ENCODE measurements around the gene CEPT1.

Gene CEPT1

DNA sequence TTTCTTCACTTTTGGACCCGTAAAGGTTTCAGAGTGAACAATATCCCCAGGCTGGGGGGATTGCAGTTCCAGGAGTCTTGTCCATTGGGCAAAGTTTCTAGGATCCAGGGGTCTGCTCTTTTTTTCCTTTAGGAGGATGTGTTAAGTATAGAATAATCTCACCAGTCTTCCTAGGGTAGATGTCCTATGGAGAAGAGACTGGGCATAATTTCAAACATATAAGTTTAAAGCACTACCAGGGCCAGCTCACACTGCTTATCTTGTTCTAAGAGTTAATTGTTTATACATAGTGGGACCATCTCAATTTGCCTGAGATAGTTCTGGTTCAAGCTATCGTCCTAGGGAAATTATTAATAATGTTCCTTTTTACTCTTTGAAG, 88.7 kb downstream of the CEPT1 start:
- Histone ChIP-seq H2AFZ (ENCODE audit: low read depth, low read length, severe bottlenecking) (peak overlapping the region; percentile 10), H3K4me3 (ENCODE audit: insufficient read depth, low read length, poor library complexity, severe bottlenecking) (peak overlapping the region; percentile 28)

DNA sequence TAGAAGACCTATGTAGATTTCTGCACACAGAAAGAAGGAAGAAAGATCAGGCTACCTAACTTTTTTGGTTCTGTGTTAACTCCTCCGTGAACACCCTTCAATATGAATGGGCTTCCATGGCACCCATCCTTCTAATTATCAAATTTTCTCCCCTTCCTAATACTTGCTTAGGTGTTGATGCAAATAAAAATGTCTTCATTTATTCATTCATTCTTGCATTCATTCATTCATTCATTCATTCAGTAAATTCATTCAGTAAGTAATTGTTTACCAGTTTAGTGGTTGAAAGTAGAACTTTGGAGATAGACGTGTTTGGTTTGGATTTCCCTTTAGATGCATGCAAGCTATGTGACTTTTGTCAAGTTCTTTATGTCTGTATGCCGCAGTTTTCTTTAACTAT, 92.1 kb downstream of the CEPT1 start:
- H3K9me3 ChIP-seq (ENCODE audit: insufficient read depth, low read length): no peaks in the 10 kb centered on the region
- H3K9ac ChIP-seq (ENCODE audit: low read length): peak overlapping the region; percentile 81
- H3K27me3 ChIP-seq (ENCODE audit: low read length): no peaks in the 10 kb centered on the region
- peak overlapping the region; percentile 92 for H3K4me2 ChIP-seq (ENCODE audit: low read depth, low read length, poor library complexity, severe bottlenecking)
- peak overlapping the region; percentile 96 for H3K27ac ChIP-seq (ENCODE audit: low read depth, low read length)
- H3K9me2 ChIP-seq (replicated peaks; ENCODE audit: insufficient read depth, low read length): no peaks in the 10 kb centered on the region
- TF ChIP-seq EZH2phosphoT487 (conservative IDR thresholded peaks at IDR 0.05; ENCODE audit: low read length): no peak
- TF ChIP-seq, protein P1, sequence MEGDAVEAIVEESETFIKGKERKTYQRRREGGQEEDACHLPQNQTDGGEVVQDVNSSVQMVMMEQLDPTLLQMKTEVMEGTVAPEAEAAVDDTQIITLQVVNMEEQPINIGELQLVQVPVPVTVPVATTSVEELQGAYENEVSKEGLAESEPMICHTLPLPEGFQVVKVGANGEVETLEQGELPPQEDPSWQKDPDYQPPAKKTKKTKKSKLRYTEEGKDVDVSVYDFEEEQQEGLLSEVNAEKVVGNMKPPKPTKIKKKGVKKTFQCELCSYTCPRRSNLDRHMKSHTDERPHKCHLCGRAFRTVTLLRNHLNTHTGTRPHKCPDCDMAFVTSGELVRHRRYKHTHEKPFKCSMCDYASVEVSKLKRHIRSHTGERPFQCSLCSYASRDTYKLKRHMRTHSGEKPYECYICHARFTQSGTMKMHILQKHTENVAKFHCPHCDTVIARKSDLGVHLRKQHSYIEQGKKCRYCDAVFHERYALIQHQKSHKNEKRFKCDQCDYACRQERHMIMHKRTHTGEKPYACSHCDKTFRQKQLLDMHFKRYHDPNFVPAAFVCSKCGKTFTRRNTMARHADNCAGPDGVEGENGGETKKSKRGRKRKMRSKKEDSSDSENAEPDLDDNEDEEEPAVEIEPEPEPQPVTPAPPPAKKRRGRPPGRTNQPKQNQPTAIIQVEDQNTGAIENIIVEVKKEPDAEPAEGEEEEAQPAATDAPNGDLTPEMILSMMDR (IDR thresholded peaks at IDR 0.05; ENCODE audit: insufficient read depth, low read length, poor library complexity, severe bottlenecking): no peak
- peaks cover 52% of the 10 kb centered on the region for H3K36me3 ChIP-seq (ENCODE audit: low read length)
- peak overlapping the region; percentile 92 for H3K4me3 ChIP-seq (ENCODE audit: insufficient read depth, low read length, poor library complexity, severe bottlenecking)
- no peak overlapping the region for H2AFZ ChIP-seq (ENCODE audit: low read depth, low read length, severe bottlenecking)
- peaks cover 8% of the 10 kb centered on the region; the same call in 1 of the 2 replicates for H4K20me1 ChIP-seq (ENCODE audit: low read depth, low read length)
- peaks cover 42% of the 10 kb centered on the region for H3K79me2 ChIP-seq (ENCODE audit: insufficient read depth, low read length)
- H3F3A ChIP-seq (ENCODE audit: insufficient read depth): peaks cover 28% of the 10 kb centered on the region

More for the DNA sequence above, 88.7 kb downstream of the CEPT1 start:
- H3K36me3 ChIP-seq (ENCODE audit: low read length): peaks cover 28% of the 10 kb centered on the region
- TF ChIP-seq EZH2phosphoT487 (conservative IDR thresholded peaks at IDR 0.05; ENCODE audit: low read length): no peak
- TF ChIP-seq, protein P1 (IDR thresholded peaks at IDR 0.05; ENCODE audit: insufficient read depth, low read length, poor library complexity, severe bottlenecking): no peak
- H3K27ac ChIP-seq (ENCODE audit: low read depth, low read length): peak overlapping the region; percentile 100
- peak overlapping the region; percentile 41 for H3K4me2 ChIP-seq (ENCODE audit: low read depth, low read length, poor library complexity, severe bottlenecking)
- H4K20me1 ChIP-seq (ENCODE audit: low read depth, low read length): peaks cover 8% of the 10 kb centered on the region; the same call in 1 of the 2 replicates
- peaks cover 51% of the 10 kb centered on the region for H3F3A ChIP-seq (ENCODE audit: insufficient read depth)
- peak overlapping the region; percentile 37 for H3K9ac ChIP-seq (ENCODE audit: low read length)
- no peaks in the 10 kb centered on the region for H3K9me2 ChIP-seq (replicated peaks; ENCODE audit: insufficient read depth, low read length)
- H3K79me2 ChIP-seq (ENCODE audit: insufficient read depth, low read length): peaks cover 39% of the 10 kb centered on the region
- H3K9me3 ChIP-seq (ENCODE audit: insufficient read depth, low read length): no peaks in the 10 kb centered on the region
- H3K27me3 ChIP-seq (ENCODE audit: low read length): no peaks in the 10 kb centered on the region

DNA sequence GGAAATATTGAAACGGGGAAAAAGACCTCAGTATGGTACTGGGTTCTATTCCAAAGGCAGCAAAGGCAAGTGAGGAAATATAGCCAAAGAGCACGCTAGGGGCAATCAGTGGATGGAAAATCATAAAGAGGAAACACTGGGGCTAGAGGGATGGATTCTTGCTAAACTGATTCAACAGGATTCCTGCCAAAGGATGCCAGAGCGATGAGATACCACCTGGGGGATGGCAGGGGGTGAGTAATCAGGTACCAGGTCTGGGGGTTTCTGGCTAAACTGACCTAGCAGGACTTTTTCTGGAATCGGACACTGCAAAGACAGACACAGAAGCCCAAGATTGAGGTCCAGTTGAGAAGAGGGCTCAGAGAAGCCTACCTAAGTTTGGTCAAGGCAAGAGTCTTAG, 94.2 kb downstream of the CEPT1 start:
- no peaks in the 10 kb centered on the region for H3K27me3 ChIP-seq (ENCODE audit: low read length)
- peaks cover 42% of the 10 kb centered on the region for H3K79me2 ChIP-seq (ENCODE audit: insufficient read depth, low read length)
- no peak overlapping the region for H3K27ac ChIP-seq (ENCODE audit: low read depth, low read length)
- no peak overlapping the region for H3K4me3 ChIP-seq (ENCODE audit: insufficient read depth, low read length, poor library complexity, severe bottlenecking)
- H3K9me3 ChIP-seq (ENCODE audit: insufficient read depth, low read length): no peaks in the 10 kb centered on the region
- H3K36me3 ChIP-seq (ENCODE audit: low read length): peaks cover 72% of the 10 kb centered on the region
- peaks cover 12% of the 10 kb centered on the region; the same call in 1 of the 2 replicates for H4K20me1 ChIP-seq (ENCODE audit: low read depth, low read length)
- H3K9me2 ChIP-seq (replicated peaks; ENCODE audit: insufficient read depth, low read length): no peaks in the 10 kb centered on the region
- TF ChIP-seq, protein P1 (IDR thresholded peaks at IDR 0.05; ENCODE audit: insufficient read depth, low read length, poor library complexity, severe bottlenecking): no peak
- no peak for TF ChIP-seq EZH2phosphoT487 (conservative IDR thresholded peaks at IDR 0.05; ENCODE audit: low read length)
- no peak overlapping the region for H3K4me2 ChIP-seq (ENCODE audit: low read depth, low read length, poor library complexity, severe bottlenecking)
- peaks cover 8% of the 10 kb centered on the region for H3F3A ChIP-seq (ENCODE audit: insufficient read depth)
- no peak overlapping the region for H2AFZ ChIP-seq (ENCODE audit: low read depth, low read length, severe bottlenecking)
- H3K9ac ChIP-seq (ENCODE audit: low read length): no peak overlapping the region
